Measurements from ENCODE around the gene PLCB4.

Gene PLCB4

GRCh38 chr20:9485614-9486340 is 416.9 kb downstream of the PLCB4 start:
- H3K4me3 ChIP-seq (ENCODE audit: low read depth, low read length): no peak overlapping the region
- POLR2A ChIA-PET: no interaction called here
- no peak for TF ChIP-seq CTCF (IDR thresholded peaks at IDR 0.05; ENCODE audit: insufficient read depth, low read length, missing control alignments)
- CTCF ChIA-PET: interaction anchor here (1.3 to 1.8 kb wide), 2 partner anchors 78 to 124 kb away, joined by 3 to 6 read pairs; no protein-coding TSS in a partner anchor
- DNase-seq (ENCODE audit: low read depth, low spot score): no peak

GRCh38 chr20:9487231-9487630 is 418.3 kb downstream of the PLCB4 start:
- POLR2A ChIA-PET: no interaction called here
- no peak for TF ChIP-seq CTCF (IDR thresholded peaks at IDR 0.05; ENCODE audit: insufficient read depth, low read length, missing control alignments)
- no peak for DNase-seq (ENCODE audit: low read depth, low spot score)
- no peak overlapping the region for H3K4me3 ChIP-seq (ENCODE audit: low read depth, low read length)
- CTCF ChIA-PET: no interaction called here

GRCh38 chr20:9488063-9488462 is 419.2 kb downstream of the PLCB4 start:
- no peak overlapping the region for H3K4me3 ChIP-seq (ENCODE audit: low read depth, low read length)
- no peak for DNase-seq (ENCODE audit: low read depth, low spot score)
- no peak for TF ChIP-seq CTCF (IDR thresholded peaks at IDR 0.05; ENCODE audit: insufficient read depth, low read length, missing control alignments)
- POLR2A ChIA-PET: no interaction called here
- CTCF ChIA-PET: no interaction called here

GRCh38 chr20:9490161-9490560 is 421.3 kb downstream of the PLCB4 start:
- CTCF ChIA-PET: no interaction called here
- no peak overlapping the region for H3K4me3 ChIP-seq (ENCODE audit: low read depth, low read length)
- DNase-seq (ENCODE audit: low read depth, low spot score): no peak
- TF ChIP-seq CTCF (IDR thresholded peaks at IDR 0.05; ENCODE audit: insufficient read depth, low read length, missing control alignments): no peak
- POLR2A ChIA-PET: no interaction called here

GRCh38 chr20:9490631-9491030 is 421.7 kb downstream of the PLCB4 start:
- H3K4me3 ChIP-seq (ENCODE audit: low read depth, low read length): no peak overlapping the region
- POLR2A ChIA-PET: no interaction called here
- DNase-seq (ENCODE audit: low read depth, low spot score): no peak
- no peak for TF ChIP-seq CTCF (IDR thresholded peaks at IDR 0.05; ENCODE audit: insufficient read depth, low read length, missing control alignments)
- CTCF ChIA-PET: no interaction called here

- POLR2A ChIA-PET: no interaction called here
- no peak overlapping the region for H3K4me3 ChIP-seq (ENCODE audit: low read depth, low read length)
- no peak for TF ChIP-seq CTCF (IDR thresholded peaks at IDR 0.05; ENCODE audit: insufficient read depth, low read length, missing control alignments)
- CTCF ChIA-PET: no interaction called here
- DNase-seq (ENCODE audit: low read depth, low spot score): no peak
Observed at GRCh38 chr20:9491324-9491723, 422.4 kb downstream of the PLCB4 start.

Measured in AG04449 (cell line).